Lower lobe of right lung (tissue), 2 donors: Measurements from ENCODE around the gene ZBTB45. TPM values are rescaled to one million over a fixed set of nuclear protein-coding genes. Genes with fewer than 3 reads are reported as not detected.
"Not testable (repeated sequence)": the region's sequence is repeated elsewhere in the genome, so short reads cannot be mapped to it uniquely, and the experiment has no call there.

Source experiments
- ATAC-seq, 2 donors: fragments of 200-7000 bp; cut with Tn5 transposase; one replicate each; pipeline ENCODE4 v1.9.1; 2020 to 2022; ENCODE audit warnings: mild to moderate bottlenecking in 2 of 2, moderate library complexity in 2 of 2
- DNase-seq: peaks from one replicate; pipeline ENCODE4 v3.0.0-alpha.2; 2020
- H3K27ac ChIP-seq: fragments of 200-600 bp; one replicate; pipeline ENCODE4 v1.8.0; 2022
- H3K27me3 ChIP-seq: fragments of 200-600 bp; one replicate; pipeline ENCODE4 v1.8.0; 2022; ENCODE audit warnings: low read depth
- H3K36me3 ChIP-seq: fragments of 200-600 bp; one replicate; pipeline ENCODE4 v1.8.0; 2022; ENCODE audit warnings: mild to moderate bottlenecking
- H3K4me1 ChIP-seq: fragments of 200-600 bp; one replicate; pipeline ENCODE4 v1.8.0; 2022
- H3K4me3 ChIP-seq: fragments of 200-600 bp; one replicate; pipeline ENCODE4 v1.8.0; 2022; ENCODE audit warnings: mild to moderate bottlenecking
- H3K9me3 ChIP-seq: fragments of 200-600 bp; one replicate; pipeline ENCODE4 v1.8.0; 2022
- CTCF ChIP-seq: fragments of 200-600 bp; IDR thresholded peaks from one replicate; pipeline ENCODE4 v1.8.0; 2022; ENCODE audit warnings: antibody characterized with exemption, mild to moderate bottlenecking
- intact Hi-C: fragments of 100-400 bp; cut with DNase I; formaldehyde crosslinking; loops from one replicate; pipeline ENCODE4 v1.11.0; 2022
- total RNA-seq: library from RNA; stranded (reverse); fragmentation: NEBNext Ultra II Directional; extraction: Animal tissue kit (Norgen Biotek cat#: 25700); gene quantifications from one replicate; pipeline ENCODE4 v1.2.1, GENCODE V29; 2021
- donor health status: DM: no; HTN: yes; CAD: no; lungs with severe emphysema.

The ZBTB45 gene
- total RNA-seq, 1 donor from 2014 or later: 14.1 TPM

DNA sequence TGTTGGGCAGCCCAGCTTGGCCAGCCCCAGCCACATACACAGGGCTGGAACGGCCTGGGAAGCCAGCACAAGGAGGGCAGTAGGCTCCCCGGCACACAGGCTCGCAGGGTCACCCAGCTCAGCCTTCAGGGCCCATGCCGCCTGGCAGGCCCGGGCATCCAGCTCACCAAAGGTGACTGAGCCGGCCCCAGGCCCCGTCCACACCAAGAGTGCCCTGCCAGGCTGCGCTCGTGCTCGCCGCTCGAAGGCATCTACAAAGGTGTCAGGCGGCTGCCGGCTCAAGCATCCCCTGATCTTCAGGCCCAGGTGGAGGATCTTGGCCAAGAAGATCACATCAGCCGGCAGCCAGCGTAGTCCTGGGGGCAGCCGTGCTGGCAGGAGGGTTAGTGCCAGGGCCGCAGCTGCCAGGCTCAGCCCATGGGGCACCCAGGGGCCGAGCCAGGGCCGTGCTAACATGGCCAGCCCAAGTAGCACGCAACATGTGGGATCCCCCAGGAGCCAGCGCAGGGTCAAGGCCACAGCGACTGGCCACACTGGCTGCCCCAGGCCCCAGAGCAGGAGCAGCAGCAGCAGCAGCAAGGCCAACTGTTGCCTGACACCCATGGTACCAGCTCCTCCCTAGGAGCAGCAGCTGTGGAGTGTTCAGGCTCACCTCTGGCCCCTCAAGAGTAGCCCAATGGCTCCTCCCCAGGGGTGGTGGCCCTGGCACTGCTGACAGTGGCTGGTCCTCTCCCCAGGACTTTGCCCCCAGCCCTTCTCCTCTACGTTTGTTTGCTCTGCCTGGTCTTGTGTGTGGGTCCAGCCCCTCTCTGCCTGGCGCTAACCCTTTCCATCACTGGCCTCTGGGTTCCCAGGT is 8.0 kb downstream of the ZBTB45 start, which contains the start of gene SLC27A5:
SLC27A5 (minus strand) TSS at position 640 of the 856 bp plus-strand sequence; CDS start at position 603, 37 bp downstream.
- Histone ChIP-seq H3K27ac (no peak within 1 kb of the TSS), H3K36me3 (peaks cover 11% of the 10 kb centered on the region), H3K27me3 (no peaks in the 10 kb centered on the region), H3K4me3 (no peak within 1 kb of the TSS), H3K9me3 (peaks cover 7% of the 10 kb centered on the region), H3K4me1 (peaks cover 23% of the 10 kb centered on the region)
- intact Hi-C loops: no loop called here
- TF ChIP-seq CTCF: no peak
- no peak for ATAC-seq
- DNase-seq: no peak

- no peak overlapping the region for H3K4me3 ChIP-seq
- DNase-seq (no peak), ATAC-seq (no peak)
- peaks cover 7% of the 10 kb centered on the region for H3K9me3 ChIP-seq
- H3K27me3 ChIP-seq: no peaks in the 10 kb centered on the region
- intact Hi-C loops: no loop called here
- TF ChIP-seq CTCF: no peak
- H3K4me1 ChIP-seq: peaks cover 15% of the 10 kb centered on the region
- no peak overlapping the region for H3K27ac ChIP-seq
- no peaks in the 10 kb centered on the region for H3K36me3 ChIP-seq
Observed at GRCh38 chr19:58510084-58510862, 9.3 kb downstream of the ZBTB45 start.

DNA sequence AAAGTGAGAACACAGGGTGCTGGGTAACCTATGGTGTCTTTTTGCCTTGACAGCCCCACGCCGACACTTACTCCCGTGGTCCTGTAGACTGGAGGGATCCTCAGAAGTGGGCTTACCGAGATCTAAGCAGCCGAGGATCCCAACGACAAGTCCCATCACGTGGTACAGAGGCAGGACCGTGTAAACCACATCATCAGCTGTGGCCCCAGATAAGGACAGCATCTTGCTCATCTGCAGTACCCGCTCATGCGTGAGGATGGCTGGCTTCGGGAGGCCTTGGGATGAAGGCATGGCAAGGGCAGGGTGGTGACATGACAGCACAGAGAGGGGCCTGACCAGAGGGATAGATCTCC is 9.9 kb downstream of the ZBTB45 start:
- ATAC-seq: no peak
- Histone ChIP-seq H3K4me1 (peaks cover 14% of the 10 kb centered on the region), H3K36me3 (no peaks in the 10 kb centered on the region), H3K4me3 (no peak overlapping the region), H3K9me3 (peaks cover 7% of the 10 kb centered on the region), H3K27ac (no peak overlapping the region), H3K27me3 (no peaks in the 10 kb centered on the region)
- intact Hi-C loops: no loop called here
- no peak for TF ChIP-seq CTCF
- DNase-seq: no peak

GRCh38 chr19:58507602-58508223 is 11.9 kb downstream of the ZBTB45 start:
- H3K4me3 ChIP-seq, H3K9me3 ChIP-seq, H3K27ac ChIP-seq, DNase-seq, H3K36me3 ChIP-seq, intact Hi-C loops, ATAC-seq, H3K27me3 ChIP-seq, H3K4me1 ChIP-seq: not testable (repeated sequence)

DNA sequence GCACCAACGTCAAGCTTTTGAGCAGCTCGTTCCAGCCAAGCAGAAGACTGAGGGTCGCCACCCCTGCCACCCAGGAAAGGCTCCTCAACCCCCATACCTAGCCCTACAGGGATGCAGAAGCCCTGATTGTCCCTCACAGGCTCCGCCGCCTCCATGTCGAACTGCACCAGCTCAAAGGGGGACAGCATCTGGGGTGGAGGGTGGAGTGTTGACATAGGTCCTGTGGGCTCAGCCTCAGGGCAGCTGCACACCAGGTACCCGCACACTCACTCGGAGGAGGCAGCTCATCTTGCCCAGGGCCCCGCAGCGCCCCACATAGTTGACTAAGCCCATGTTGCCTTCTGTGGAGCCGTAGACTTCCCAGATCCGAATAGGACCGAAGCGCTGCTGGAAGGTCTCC is 19.4 kb downstream of the ZBTB45 start:
- Histone ChIP-seq H3K27me3 (no peaks in the 10 kb centered on the region), H3K9me3 (no peaks in the 10 kb centered on the region), H3K36me3 (no peaks in the 10 kb centered on the region), H3K27ac (peak overlapping the region; percentile 85), H3K4me3 (peak overlapping the region; percentile 65), H3K4me1 (peaks cover 21% of the 10 kb centered on the region)
- no peak for TF ChIP-seq CTCF
- DNase-seq (no peak), ATAC-seq (no peak)
- intact Hi-C loops: no loop called here
